GM12892 (cell line): ENCODE measurements around the gene SLU7.

Experiments used
- DNase-seq: peaks from one replicate; pipeline ENCODE4 v3.0.0; 2011; ENCODE audit not compliant: insufficient read length
- FAIRE-seq: peaks from 2 replicates; lab custom pipeline; 2011; peaks lifted over from hg19 to GRCh38; lab: Jason Lieb, UNC
- POLR2A ChIP-seq: IDR thresholded peaks from 2 replicates; pipeline ENCODE4 v1.6.1; 2011; ENCODE audit warnings: low read depth, low read length, control low read depth
- POLR2AphosphoS5 ChIP-seq: IDR thresholded peaks from 2 replicates; pipeline ENCODE4 v1.6.1; 2011; ENCODE audit warnings: low read depth, low read length, control low read depth
- TAF1 ChIP-seq: IDR thresholded peaks from 2 replicates; pipeline ENCODE4 v1.6.1; 2011; ENCODE audit warnings: low read depth, mild to moderate bottlenecking, control low read depth, low read length, borderline replicate concordance

The SLU7 gene

GRCh38 chr5:160375701-160376100 is 43.2 kb downstream of the SLU7 start:
- DNase-seq: no peak
- FAIRE-seq: no peak
- no peak for TF ChIP-seq POLR2AphosphoS5
- no peak for TF ChIP-seq TAF1
- TF ChIP-seq POLR2A: no peak

GRCh38 chr5:160375166-160375565 is 43.7 kb downstream of the SLU7 start:
- FAIRE-seq: no peak
- TF ChIP-seq POLR2AphosphoS5 (no peak), POLR2A (no peak), TAF1 (no peak)
- no peak for DNase-seq

- no peak for FAIRE-seq
- DNase-seq: no peak
- no peak for TF ChIP-seq POLR2AphosphoS5
- no peak for TF ChIP-seq TAF1
- no peak for TF ChIP-seq POLR2A
Observed at GRCh38 chr5:160371294-160371693, 47.6 kb downstream of the SLU7 start.

- DNase-seq: no peak
- TF ChIP-seq POLR2A (no peak), POLR2AphosphoS5 (no peak), TAF1 (no peak)
- no peak for FAIRE-seq
Observed at GRCh38 chr5:160370713-160371034, 48.2 kb downstream of the SLU7 start.

- FAIRE-seq (peak; percentile 46), DNase-seq (no peak)
- TF ChIP-seq POLR2A: no peak
- no peak for TF ChIP-seq TAF1
Observed at GRCh38 chr5:160369990-160370712, 48.7 kb downstream of the SLU7 start, which contains the start of gene C1QTNF2. Gene C1QTNF2, minus strand, starts transcription at chr5:160370626. Its CDS starts 15,615 bp downstream, at chr5:160355011.

GRCh38 chr5:160367885-160368284 is 51.0 kb downstream of the SLU7 start:
- FAIRE-seq (no peak), DNase-seq (no peak)
- TF ChIP-seq POLR2AphosphoS5 (no peak), POLR2A (no peak), TAF1 (no peak)

GRCh38 chr5:160367261-160367660 is 51.6 kb downstream of the SLU7 start:
- DNase-seq (no peak), FAIRE-seq (no peak)
- TF ChIP-seq POLR2AphosphoS5: no peak
- no peak for TF ChIP-seq TAF1
- TF ChIP-seq POLR2A: no peak

GRCh38 chr5:160366230-160366629 is 52.7 kb downstream of the SLU7 start:
- no peak for TF ChIP-seq POLR2AphosphoS5
- TF ChIP-seq POLR2A: no peak
- no peak for TF ChIP-seq TAF1
- DNase-seq (no peak), FAIRE-seq (no peak)

GRCh38 chr5:160363660-160364395 is 55.1 kb downstream of the SLU7 start:
- TF ChIP-seq POLR2AphosphoS5 (no peak), TAF1 (no peak), POLR2A (no peak)
- DNase-seq (no peak), FAIRE-seq (no peak)

GRCh38 chr5:160363211-160363610 is 55.7 kb downstream of the SLU7 start:
- DNase-seq: no peak
- FAIRE-seq: no peak
- TF ChIP-seq TAF1: no peak
- TF ChIP-seq POLR2A: no peak
- TF ChIP-seq POLR2AphosphoS5: no peak

GRCh38 chr5:160361624-160362228 is 57.2 kb downstream of the SLU7 start:
- no peak for FAIRE-seq
- DNase-seq: no peak
- no peak for TF ChIP-seq POLR2A
- no peak for TF ChIP-seq POLR2AphosphoS5
- no peak for TF ChIP-seq TAF1

GRCh38 chr5:160360310-160360709 is 58.6 kb downstream of the SLU7 start:
- TF ChIP-seq POLR2AphosphoS5: no peak
- no peak for DNase-seq
- FAIRE-seq: no peak
